B cell (primary cell): Measurements from ENCODE around the gene AGBL2. TPM values are rescaled to one million over a fixed set of nuclear protein-coding genes. Genes with fewer than 3 reads are reported as not detected.

Source experiments
- ATAC-seq: fragments of 200-7000 bp; cut with Tn5 transposase; one replicate; pipeline ENCODE4 v1.10.0; 2021; ENCODE audit warnings: low read depth, mild to moderate bottlenecking, moderate number of reproducible peaks, moderate library complexity
- CTCF ChIA-PET: fragments of 350-600 bp; sonication (Branson Sonifier 250); formaldehyde crosslinking; loops from one replicate; lab custom pipeline; 2021; ENCODE audit warnings: antibody characterized with exemption, inconsistent platforms; lab: Charles Lee
- POLR2A ChIA-PET: fragments of 350-600 bp; sonication (Branson Sonifier 250); formaldehyde crosslinking; loops from one replicate; lab custom pipeline; 2021; ENCODE audit warnings: antibody characterized with exemption; lab: Charles Lee
- DNase-seq: peaks from one replicate; pipeline ENCODE4 v3.0.0; 2013
- H2AFZ ChIP-seq: 2 replicates; pipeline ENCODE4 v1.6.1; 2012; ENCODE audit warnings: mild to moderate bottlenecking, low read depth, low read length; ENCODE audit not compliant: insufficient read depth, poor library complexity, severe bottlenecking
- H3K27ac ChIP-seq, 2 donors: 1 replicate in 1 of 2; 2 replicates in 1 of 2; pipeline ENCODE4 v1.5.1; 2012 to 2013; ENCODE audit warnings: low read length in 2 of 2, mild to moderate bottlenecking in 2 of 2, moderate library complexity in 1 of 2
- H3K27me3 ChIP-seq, 4 experiments: fragments of 200-600 bp in 1 of 4; sonication (generic) in 1 of 4; replicated peaks in 1 of 4; 1 replicate in 2 of 4; 2 replicates in 2 of 4; pipeline versions ENCODE4 v1.6.1 to v1.7.0; 2013 to 2016; ENCODE audit warnings: low read length in 3 of 4, mild to moderate bottlenecking in 2 of 4, mixed read lengths in 1 of 4, moderate library complexity in 1 of 4; ENCODE audit not compliant: insufficient read depth in 4 of 4, control insufficient read depth in 3 of 4; ENCODE audit errors: control extremely low read depth in 1 of 4
- H3K36me3 ChIP-seq, 2 experiments: replicated peaks in 1 of 2; 1 replicate in 1 of 2; 2 replicates in 1 of 2; pipeline versions ENCODE4 v1.6.1 to v1.7.1; 2013; ENCODE audit warnings: low read length in 1 of 2; ENCODE audit not compliant: insufficient read depth in 2 of 2, control insufficient read depth in 1 of 2; ENCODE audit errors: control extremely low read depth in 1 of 2, extremely low read depth in 1 of 2
- H3K4me1 ChIP-seq, 2 donors: fragments of 200-600 bp in 1 of 2; sonication (generic) in 1 of 2; 1 replicate in 1 of 2; 2 replicates in 1 of 2; pipeline versions ENCODE4 v1.5.1 to v1.6.1; 2013 to 2017; ENCODE audit warnings: low read length in 2 of 2; ENCODE audit not compliant: control insufficient read depth in 2 of 2, insufficient read depth in 2 of 2
- H3K4me2 ChIP-seq: replicated peaks from 2 replicates; pipeline ENCODE3; 2012; ENCODE audit warnings: mild to moderate bottlenecking, low read depth, low read length; ENCODE audit not compliant: poor library complexity, severe bottlenecking
- H3K4me3 ChIP-seq, 5 experiments: fragments of 200-600 bp in 1 of 5; sonication (generic) in 1 of 5; 1 replicate in 3 of 5; 2 replicates in 2 of 5; pipeline versions ENCODE4 v1.5.1 to v1.7.0; 2011 to 2016; ENCODE audit warnings: low read length in 4 of 5, mild to moderate bottlenecking in 4 of 5, low read depth in 2 of 5, control low read depth in 1 of 5, moderate library complexity in 1 of 5; ENCODE audit not compliant: insufficient read depth in 1 of 5; ENCODE audit errors: control extremely low read depth in 1 of 5, extremely low read depth in 1 of 5
- H3K79me2 ChIP-seq: fragments of 200-600 bp; sonication (generic); one replicate; pipeline ENCODE4 v1.6.0; 2016; ENCODE audit warnings: low read length; ENCODE audit not compliant: control insufficient read depth, insufficient read depth
- H3K9ac ChIP-seq: fragments of 200-600 bp; sonication (generic); 2 replicates; pipeline ENCODE4 v1.6.1; 2017; ENCODE audit warnings: mild to moderate bottlenecking, low read length, moderate library complexity
- H3K9me3 ChIP-seq, 3 donors: one replicate each; pipeline versions ENCODE4 v1.6.1 to v1.7.1; 2013; ENCODE audit warnings: low read length in 2 of 3; ENCODE audit not compliant: control insufficient read depth in 2 of 3, insufficient read depth in 1 of 3; ENCODE audit errors: control extremely low read depth in 1 of 3
- H4K20me1 ChIP-seq: 2 replicates; pipeline ENCODE4 v1.6.0; 2012; ENCODE audit warnings: mild to moderate bottlenecking, low read length; ENCODE audit not compliant: insufficient read depth, control insufficient read depth, poor library complexity, severe bottlenecking
- H3K27ac Mint-ChIP-seq: one replicate; pipeline ENCODE4 v1.8.0; 2021; ENCODE audit warnings: mixed read lengths
- H3K27me3 Mint-ChIP-seq: one replicate; pipeline ENCODE4 v1.8.0; 2021; ENCODE audit warnings: mixed read lengths
- H3K4me1 Mint-ChIP-seq: one replicate; pipeline ENCODE4 v1.8.0; 2021; ENCODE audit warnings: mixed read lengths
- H3K4me3 Mint-ChIP-seq: one replicate; pipeline ENCODE4 v1.8.0; 2021; ENCODE audit warnings: mixed read lengths
- H3K9me3 Mint-ChIP-seq: one replicate; pipeline ENCODE4 v1.8.0; 2022; ENCODE audit warnings: mixed read lengths; ENCODE audit not compliant: insufficient read depth
- EZH2 ChIP-seq: IDR thresholded peaks from 2 replicates; pipeline ENCODE4 v1.6.1; 2012; ENCODE audit warnings: borderline replicate concordance, low read depth, mild to moderate bottlenecking, moderate library complexity, low read length; ENCODE audit not compliant: insufficient read depth, poor library complexity, severe bottlenecking
- WGBS: methylation state at CpG from one replicate; pipeline ENCODE4 v1.1.5; 2013; ENCODE audit warnings: missing lambda C conversion rate; ENCODE audit not compliant: insufficient coverage; 5-methylcytosine and 5-hydroxymethylcytosine counted together
- intact Hi-C: fragments of 100-400 bp; cut with micrococcal nuclease; formaldehyde crosslinking; loops from one replicate; pipeline ENCODE4 v1.10.0; 2022
- polyA plus RNA-seq: library from polyadenylated mRNA; depleted of rRNA; stranded (reverse); fragments of >200 nt; gene quantifications from 2 replicates; pipeline ENCODE4 v1.2.3, GENCODE V29; 2012
- total RNA-seq, 2 donors: library from RNA; stranded (reverse); fragments of 120-200 nt in 1 of 2; gene quantifications; 1 replicate in 1 of 2; 2 replicates in 1 of 2; pipeline versions ENCODE4 v1.2.3 to v1.2.4, GENCODE V29; 2013 to 2022
- TF ChIP-seq, protein P1 (sequence below): fragments of 200-600 bp; IDR thresholded peaks from one replicate; pipeline ENCODE4 v1.8.0; 2022; ENCODE audit warnings: antibody characterized with exemption, mild to moderate bottlenecking

AGBL2 gene
- total and polyA plus RNA-seq, 2 donors (not counting 1 experiment from before 2014, with no cell fraction given), result 13.6 to 28.6 TPM

DNA sequence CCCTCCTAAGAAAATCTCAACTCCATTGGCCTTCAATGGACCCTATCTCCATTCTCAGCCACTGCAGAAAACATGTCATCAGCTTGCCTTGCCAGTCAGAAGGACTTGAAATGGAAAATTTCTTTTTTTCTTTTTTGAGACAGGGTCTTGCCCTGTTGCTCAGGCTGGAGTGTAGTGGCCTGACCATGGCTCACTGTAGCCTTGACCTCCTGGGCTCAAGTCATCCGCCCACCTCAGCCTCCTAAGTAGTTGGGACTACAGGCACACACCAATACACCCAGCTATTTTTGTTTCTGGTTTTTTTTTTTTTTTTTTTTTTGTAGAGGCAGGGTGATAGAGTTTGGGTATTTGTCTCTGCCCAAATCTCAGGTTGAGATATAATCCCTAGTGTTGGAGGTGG lies 29.0 kb downstream of the AGBL2 start:
- H3K9me3 Mint-ChIP-seq, result no peaks in the 10 kb centered on the region
- H3K4me2 ChIP-seq, result no peak overlapping the region
- H3K27me3 Mint-ChIP-seq, result no peaks in the 10 kb centered on the region
- no peak overlapping the region for H3K27ac ChIP-seq
- TF ChIP-seq, protein P1, sequence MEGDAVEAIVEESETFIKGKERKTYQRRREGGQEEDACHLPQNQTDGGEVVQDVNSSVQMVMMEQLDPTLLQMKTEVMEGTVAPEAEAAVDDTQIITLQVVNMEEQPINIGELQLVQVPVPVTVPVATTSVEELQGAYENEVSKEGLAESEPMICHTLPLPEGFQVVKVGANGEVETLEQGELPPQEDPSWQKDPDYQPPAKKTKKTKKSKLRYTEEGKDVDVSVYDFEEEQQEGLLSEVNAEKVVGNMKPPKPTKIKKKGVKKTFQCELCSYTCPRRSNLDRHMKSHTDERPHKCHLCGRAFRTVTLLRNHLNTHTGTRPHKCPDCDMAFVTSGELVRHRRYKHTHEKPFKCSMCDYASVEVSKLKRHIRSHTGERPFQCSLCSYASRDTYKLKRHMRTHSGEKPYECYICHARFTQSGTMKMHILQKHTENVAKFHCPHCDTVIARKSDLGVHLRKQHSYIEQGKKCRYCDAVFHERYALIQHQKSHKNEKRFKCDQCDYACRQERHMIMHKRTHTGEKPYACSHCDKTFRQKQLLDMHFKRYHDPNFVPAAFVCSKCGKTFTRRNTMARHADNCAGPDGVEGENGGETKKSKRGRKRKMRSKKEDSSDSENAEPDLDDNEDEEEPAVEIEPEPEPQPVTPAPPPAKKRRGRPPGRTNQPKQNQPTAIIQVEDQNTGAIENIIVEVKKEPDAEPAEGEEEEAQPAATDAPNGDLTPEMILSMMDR, result no peak
- no peak for TF ChIP-seq EZH2
- no peak overlapping the region for H3K9ac ChIP-seq
- ATAC-seq (no peak), DNase-seq (no peak)
- no peak overlapping the region for H3K4me3 Mint-ChIP-seq
- H3K9me3 ChIP-seq, result no peaks in the 10 kb centered on the region
- H3K4me3 ChIP-seq, result no peak overlapping the region
- H2AFZ ChIP-seq, result no peak overlapping the region
- no peaks in the 10 kb centered on the region for H3K27me3 ChIP-seq
- H4K20me1 ChIP-seq, result no peaks in the 10 kb centered on the region
- H3K79me2 ChIP-seq, result no peaks in the 10 kb centered on the region
- intact Hi-C loops, result no loop called here
- POLR2A ChIA-PET, result no interaction called here
- peaks cover 6% of the 10 kb centered on the region for H3K4me1 Mint-ChIP-seq
- no peaks in the 10 kb centered on the region for H3K36me3 ChIP-seq
- CTCF ChIA-PET, result no interaction called here
- peaks cover 12 to 15% of the 10 kb centered on the region in 2 donors for H3K4me1 ChIP-seq
- no peak overlapping the region for H3K27ac Mint-ChIP-seq
- no CpG with 5 or more reads among the region's 1 CpG for WGBS

DNA sequence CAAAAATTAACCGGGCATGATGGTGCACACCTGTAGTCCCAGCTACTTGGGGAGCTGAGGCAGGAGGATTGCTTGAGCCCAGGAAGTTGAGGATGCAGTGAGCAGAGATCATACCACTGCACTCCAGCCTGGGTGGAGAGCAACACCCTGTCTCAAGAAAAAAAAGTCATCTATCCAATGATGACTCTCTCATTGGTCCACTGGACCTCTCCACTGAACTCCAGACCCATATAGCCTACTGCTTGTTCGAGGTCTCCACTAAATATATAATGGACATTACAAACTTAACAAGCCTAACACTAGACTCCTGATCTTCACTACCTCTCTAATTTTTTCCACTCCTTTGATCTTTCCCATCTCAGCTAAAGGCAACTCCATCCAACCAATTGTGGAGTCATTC lies 39.3 kb downstream of the AGBL2 start:
- H3K9me3 Mint-ChIP-seq, result no peaks in the 10 kb centered on the region
- 89% methylated on average over 1 of the region's 2 CpGs for WGBS
- POLR2A ChIA-PET, result no interaction called here
- H3K27ac Mint-ChIP-seq, result no peak overlapping the region
- no peak overlapping the region for H3K27ac ChIP-seq
- ATAC-seq (no peak), DNase-seq (no peak)
- H3K4me3 ChIP-seq, result no peak overlapping the region
- no peaks in the 10 kb centered on the region for H3K27me3 Mint-ChIP-seq
- no peaks in the 10 kb centered on the region for H3K79me2 ChIP-seq
- H3K4me2 ChIP-seq, result no peak overlapping the region
- no peaks in the 10 kb centered on the region for H3K27me3 ChIP-seq
- no peaks in the 10 kb centered on the region for H3K9me3 ChIP-seq
- no peak overlapping the region for H2AFZ ChIP-seq
- no peak overlapping the region for H3K4me3 Mint-ChIP-seq
- no peak overlapping the region for H3K9ac ChIP-seq
- TF ChIP-seq, protein P1, result no peak
- CTCF ChIA-PET, result interaction anchor here (0.9 kb wide), 1 partner anchor 11 kb away, joined by 3 read pairs; no protein-coding TSS in a partner anchor
- no peaks in the 10 kb centered on the region for H4K20me1 ChIP-seq
- H3K4me1 ChIP-seq, result no peaks in the 10 kb centered on the region
- no peaks in the 10 kb centered on the region for H3K36me3 ChIP-seq
- H3K4me1 Mint-ChIP-seq, result no peaks in the 10 kb centered on the region
- intact Hi-C loops, result no loop called here
